Measurements from ENCODE around the gene STK25. TPM values are rescaled to one million over a fixed set of nuclear protein-coding genes. Genes with fewer than 3 reads are reported as not detected.

The STK25 gene
- total and polyA plus RNA-seq, 10 of the 15 experiments (the other 5 are each of a cell fraction or from before 2014, with no cell fraction given), result 6.0 to 154 (median 89.3) TPM

GRCh38 chr2:241489733-241490680, 18.4 kb downstream of the STK25 start:
- BruUV-seq (replicated peaks), result no TSS peak
- ATAC-seq (no peak), FAIRE-seq (no peak), DNase-seq (ENCODE audit: low read depth, low spot score) (no peak)
- H3K79me2 ChIP-seq (ENCODE audit: control insufficient read depth, insufficient read depth, low read length), result no peaks in the 10 kb centered on the region
- H3K4me3 ChIP-seq, result no peak overlapping the region
- H3K27ac ChIP-seq (ENCODE audit: control insufficient read depth, insufficient read depth), result no peak overlapping the region
- H3K27me3 ChIP-seq (replicated peaks in 1 of 2; ENCODE audit: control insufficient read depth in 2 of 2, insufficient read depth in 2 of 2, low read length in 1 of 2), result no peaks in the 10 kb centered on the region
- ChIA-PET RAD21 (ENCODE audit: unreplicated experiment) (no interaction called here), CTCF (interaction anchor here (1.5 kb wide), 1 partner anchor 271 kb away, joined by 4 read pairs; no protein-coding TSS in a partner anchor), POLR2A (no interaction called here), SMC1A (ENCODE audit: uncharacterized antibody, unreplicated experiment) (interaction anchor here (1.5 kb wide), 1 partner anchor 132 kb away, joined by 4 read pairs; no protein-coding TSS in a partner anchor)
- no peaks in the 10 kb centered on the region for H3K9me3 ChIP-seq (replicated peaks; ENCODE audit: control insufficient read depth, insufficient read depth, low read length)
- in situ Hi-C loops (cut with MboI), result no loop called here
- no peaks in the 10 kb centered on the region for H3K4me1 ChIP-seq (ENCODE audit: control insufficient read depth, insufficient read depth, low read length)
- H4K20me1 ChIP-seq (ENCODE audit: control insufficient read depth, insufficient read depth), result no peaks in the 10 kb centered on the region
- TF ChIP-seq NFYB (IDR thresholded peaks at IDR 0.05; ENCODE audit: insufficient read depth, low read depth, low read length) (no peak), CHD1 (IDR thresholded peaks at IDR 0.05; ENCODE audit: low read depth, low read length) (no peak), CREB1 (IDR thresholded peaks at IDR 0.05; ENCODE audit: low read depth) (no peak)
- TF ChIP-seq, protein P1, sequence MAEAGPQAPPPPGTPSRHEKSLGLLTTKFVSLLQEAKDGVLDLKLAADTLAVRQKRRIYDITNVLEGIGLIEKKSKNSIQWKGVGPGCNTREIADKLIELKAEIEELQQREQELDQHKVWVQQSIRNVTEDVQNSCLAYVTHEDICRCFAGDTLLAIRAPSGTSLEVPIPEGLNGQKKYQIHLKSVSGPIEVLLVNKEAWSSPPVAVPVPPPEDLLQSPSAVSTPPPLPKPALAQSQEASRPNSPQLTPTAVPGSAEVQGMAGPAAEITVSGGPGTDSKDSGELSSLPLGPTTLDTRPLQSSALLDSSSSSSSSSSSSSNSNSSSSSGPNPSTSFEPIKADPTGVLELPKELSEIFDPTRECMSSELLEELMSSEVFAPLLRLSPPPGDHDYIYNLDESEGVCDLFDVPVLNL (IDR thresholded peaks at IDR 0.05; ENCODE audit: low read depth, low read length), result no peak
- H3K4me2 ChIP-seq (ENCODE audit: control insufficient read depth, insufficient read depth), result no peak overlapping the region
- H3K9ac ChIP-seq (ENCODE audit: control insufficient read depth, insufficient read depth, low read length), result no peak overlapping the region
- 94% methylated on average over 15 of the region's 15 CpGs for WGBS (ENCODE audit: insufficient coverage, insufficient replicate concordance, low lambda C conversion rate, missing lambda C conversion rate)
- intact Hi-C loops (cut with micrococcal nuclease; ENCODE audit: unreplicated experiment), result no loop called here
- H3K36me3 ChIP-seq (ENCODE audit: control insufficient read depth in 2 of 2, insufficient read depth in 2 of 2, low read length in 1 of 2), result peaks cover 0 to 2% of the 10 kb centered on the region in 2 experiments; a peak in 3 of 4 replicates
- H2AFZ ChIP-seq (ENCODE audit: control insufficient read depth, low read depth, low read length), result no peak overlapping the region

- no peaks in the 10 kb centered on the region for H3K79me2 ChIP-seq (ENCODE audit: control insufficient read depth, insufficient read depth, low read length)
- H3K4me3 ChIP-seq, result no peak overlapping the region
- intact Hi-C loops (cut with micrococcal nuclease; ENCODE audit: unreplicated experiment), result no loop called here
- no peak overlapping the region for H3K4me2 ChIP-seq (ENCODE audit: control insufficient read depth, insufficient read depth)
- ATAC-seq, result no peak
- H3K9me3 ChIP-seq (replicated peaks; ENCODE audit: control insufficient read depth, insufficient read depth, low read length), result no peaks in the 10 kb centered on the region
- CTCF ChIA-PET, result no interaction called here
- H4K20me1 ChIP-seq (ENCODE audit: control insufficient read depth, insufficient read depth), result no peaks in the 10 kb centered on the region
- WGBS (ENCODE audit: insufficient coverage, insufficient replicate concordance, low lambda C conversion rate, missing lambda C conversion rate), result 98% methylated on average over 3 of the region's 3 CpGs
- no TSS peak for BruUV-seq (replicated peaks)
- no peaks in the 10 kb centered on the region for H3K4me1 ChIP-seq (ENCODE audit: control insufficient read depth, insufficient read depth, low read length)
- no peak for FAIRE-seq
- in situ Hi-C loops (cut with MboI), result no loop called here
- H3K27ac ChIP-seq (ENCODE audit: control insufficient read depth, insufficient read depth), result no peak overlapping the region
- H3K36me3 ChIP-seq (ENCODE audit: control insufficient read depth in 2 of 2, insufficient read depth in 2 of 2, low read length in 1 of 2), result peaks cover 0 to 2% of the 10 kb centered on the region in 2 experiments; a peak in 3 of 4 replicates
- POLR2A ChIA-PET, result no interaction called here
- H2AFZ ChIP-seq (ENCODE audit: control insufficient read depth, low read depth, low read length), result no peak overlapping the region
- no peak for DNase-seq (ENCODE audit: low read depth, low spot score)
- SMC1A ChIA-PET (ENCODE audit: uncharacterized antibody, unreplicated experiment), result no interaction called here
- no peaks in the 10 kb centered on the region for H3K27me3 ChIP-seq (replicated peaks in 1 of 2; ENCODE audit: control insufficient read depth in 2 of 2, insufficient read depth in 2 of 2, low read length in 1 of 2)
- RAD21 ChIA-PET (ENCODE audit: unreplicated experiment), result no interaction called here
- no peak overlapping the region for H3K9ac ChIP-seq (ENCODE audit: control insufficient read depth, insufficient read depth, low read length)
- no peak for TF ChIP-seq IRF3 (IDR thresholded peaks at IDR 0.05)
- no peak for TF ChIP-seq BMI1 (IDR thresholded peaks at IDR 0.05; ENCODE audit: borderline replicate concordance)
- TF ChIP-seq LARP7 (IDR thresholded peaks at IDR 0.05), result no peak
- no peak for TF ChIP-seq ETV6 (conservative IDR thresholded peaks at IDR 0.05 in 1 of 2, IDR thresholded peaks at IDR 0.05 in 1 of 2; ENCODE audit: borderline replicate concordance in 1 of 2, low read depth in 1 of 2)
- TF ChIP-seq NFYB (IDR thresholded peaks at IDR 0.05; ENCODE audit: insufficient read depth, low read depth, low read length), result no peak
- no peak for TF ChIP-seq ZBTB11 (CRISPR knock-in tag; IDR thresholded peaks at IDR 0.05)
Measured at GRCh38 chr2:241489088-241489487, 19.3 kb downstream of the STK25 start.
